H54 (cell line): ENCODE results near the gene TCFL5.

Experiments used
- DNase-seq: peaks from one replicate; pipeline ENCODE4 v3.0.0; 2011; ENCODE audit warnings: low spot score, mixed read lengths; ENCODE audit not compliant: insufficient read length
- FAIRE-seq: peaks from 3 replicates; lab custom pipeline; 2011; peaks lifted over from hg19 to GRCh38; lab: Jason Lieb, UNC
- POLR2A ChIP-seq: IDR thresholded peaks from 2 replicates; pipeline ENCODE4 v1.6.1; 2011; ENCODE audit warnings: low read depth, mild to moderate bottlenecking, low read length

The TCFL5 gene

DNA sequence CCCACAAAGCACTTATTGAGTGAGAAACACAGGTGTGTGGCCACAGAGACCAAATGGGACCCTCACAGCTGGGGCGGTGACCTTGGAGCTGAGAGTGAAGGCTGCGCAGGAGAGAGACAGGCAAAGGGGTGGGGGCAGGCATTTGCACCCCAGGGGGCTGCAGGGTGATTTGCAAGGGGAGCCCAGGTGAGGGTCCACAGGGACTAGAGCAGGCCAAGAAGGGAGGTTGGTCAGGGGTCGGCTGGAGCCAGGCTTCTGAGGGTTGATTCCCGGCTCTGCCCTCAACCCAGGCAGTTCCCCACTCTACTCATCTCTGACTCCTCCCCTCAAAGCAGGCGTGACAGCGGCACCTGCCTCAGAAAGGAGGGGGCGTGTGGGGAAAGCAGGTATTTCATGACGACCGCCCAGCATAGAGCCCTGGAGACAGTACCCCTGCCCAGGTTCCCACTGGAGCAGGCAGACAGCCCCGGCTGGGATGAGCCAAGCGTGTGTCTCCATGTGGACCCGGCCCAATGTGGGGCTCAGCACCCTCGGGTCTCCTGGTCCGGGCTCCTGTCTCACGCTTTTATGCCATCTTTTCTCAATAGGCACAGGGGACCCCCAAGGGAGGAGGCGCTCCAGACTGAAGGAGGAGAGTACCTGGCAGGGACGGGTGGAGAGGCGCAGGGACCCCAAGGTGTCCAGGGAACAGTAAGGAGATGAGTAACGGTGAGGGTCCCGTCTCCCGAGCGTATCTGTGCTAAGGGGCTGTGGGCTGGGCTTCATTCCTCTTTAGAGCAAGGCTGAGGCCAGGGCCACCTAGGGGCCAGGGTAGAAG is 68.5 kb downstream of the TCFL5 start:
- no peak for FAIRE-seq
- DNase-seq: no peak
- TF ChIP-seq POLR2A: no peak

DNA sequence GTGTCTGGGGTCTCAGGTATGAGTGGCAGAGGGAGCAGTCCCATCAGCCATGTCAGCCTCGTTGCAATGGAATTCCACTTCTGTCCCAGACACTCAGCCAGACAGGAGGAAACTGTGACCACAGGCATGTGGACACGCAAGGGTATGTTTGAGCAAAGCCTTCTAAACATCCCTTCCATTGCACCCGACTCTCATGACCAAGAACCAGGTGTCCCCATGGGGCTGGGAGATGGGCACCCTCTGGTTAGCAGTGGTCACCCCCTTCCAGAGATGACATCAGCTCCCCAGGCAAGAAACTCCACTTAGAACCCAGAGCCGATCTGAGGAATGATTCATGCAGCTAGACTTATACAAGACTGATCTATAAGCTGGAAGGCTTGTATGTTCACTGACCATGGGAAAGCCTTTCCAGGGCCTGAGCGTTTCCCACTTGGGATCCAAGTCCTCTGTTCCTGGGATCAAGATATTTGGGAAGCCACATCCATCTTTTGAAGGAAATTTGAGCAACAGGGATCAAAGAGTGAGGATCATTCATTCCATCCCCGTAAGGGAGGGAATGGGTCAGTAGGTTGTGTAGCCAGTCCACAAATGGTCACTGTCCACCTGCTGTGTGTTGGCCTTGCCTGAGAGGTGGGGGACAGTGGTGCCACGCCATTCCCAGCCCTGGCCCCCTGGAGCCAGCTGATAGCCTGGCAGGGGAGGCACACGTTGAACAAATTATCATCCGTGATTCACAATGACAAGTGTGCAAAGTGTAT is 69.3 kb downstream of the TCFL5 start:
- TF ChIP-seq POLR2A: no peak
- DNase-seq: peak; percentile 72
- no peak for FAIRE-seq

DNA sequence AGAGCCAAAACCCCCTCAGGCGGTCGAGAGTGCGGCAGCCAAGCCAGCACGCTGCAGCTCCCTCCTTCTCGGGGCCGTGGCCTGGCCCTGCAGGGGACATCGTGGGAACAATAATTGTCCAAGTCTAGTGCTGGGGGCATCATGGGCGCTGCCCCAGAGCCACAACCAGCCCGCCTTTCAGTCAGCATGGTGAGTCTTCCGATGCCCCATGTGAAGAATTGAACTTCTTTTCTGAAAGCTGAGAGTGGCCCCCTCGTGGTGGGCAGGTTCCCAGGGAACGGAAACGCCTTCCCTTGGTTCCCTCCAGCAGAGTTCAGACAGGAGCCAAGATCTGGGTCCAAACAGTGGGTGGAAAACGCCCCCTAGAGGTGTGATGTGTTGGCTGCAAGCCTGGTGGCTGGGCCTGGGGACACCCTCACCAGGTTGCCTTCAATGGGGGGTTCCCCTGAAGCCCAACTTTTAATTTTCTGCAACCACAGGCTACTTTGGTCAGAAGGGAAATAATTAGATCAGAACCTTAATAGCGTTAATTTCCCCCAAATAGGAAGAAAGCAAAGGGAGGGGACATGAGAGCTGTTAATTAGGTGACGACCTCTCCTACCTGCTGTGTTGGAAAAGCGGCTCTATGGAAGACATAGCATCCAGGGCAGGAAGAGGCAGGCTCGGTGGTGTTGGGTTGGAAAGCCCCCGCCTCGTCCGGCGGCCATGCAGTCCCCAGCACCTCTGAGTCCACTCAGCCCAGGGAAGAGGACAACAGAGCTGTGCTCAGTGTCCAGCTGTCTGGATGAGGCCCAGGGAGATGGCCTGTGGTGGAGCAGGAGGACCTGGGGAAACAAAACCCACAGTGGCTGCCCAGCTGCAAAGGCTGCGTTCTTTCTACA is 70.1 kb downstream of the TCFL5 start:
- DNase-seq: peak; percentile 90
- no peak for FAIRE-seq
- TF ChIP-seq POLR2A: no peak
